ENCODE data around the gene RNASE4.

Gene RNASE4

GRCh38 chr14:20676072-20676471 lies 8.3 kb upstream of the RNASE4 start:
- no peak for DNase-seq

GRCh38 chr14:20679907-20680306 lies 4.5 kb upstream of the RNASE4 start:
- no peak for DNase-seq

- DNase-seq: no peak
Measured at GRCh38 chr14:20680363-20680762, 4.0 kb upstream of the RNASE4 start.

DNA sequence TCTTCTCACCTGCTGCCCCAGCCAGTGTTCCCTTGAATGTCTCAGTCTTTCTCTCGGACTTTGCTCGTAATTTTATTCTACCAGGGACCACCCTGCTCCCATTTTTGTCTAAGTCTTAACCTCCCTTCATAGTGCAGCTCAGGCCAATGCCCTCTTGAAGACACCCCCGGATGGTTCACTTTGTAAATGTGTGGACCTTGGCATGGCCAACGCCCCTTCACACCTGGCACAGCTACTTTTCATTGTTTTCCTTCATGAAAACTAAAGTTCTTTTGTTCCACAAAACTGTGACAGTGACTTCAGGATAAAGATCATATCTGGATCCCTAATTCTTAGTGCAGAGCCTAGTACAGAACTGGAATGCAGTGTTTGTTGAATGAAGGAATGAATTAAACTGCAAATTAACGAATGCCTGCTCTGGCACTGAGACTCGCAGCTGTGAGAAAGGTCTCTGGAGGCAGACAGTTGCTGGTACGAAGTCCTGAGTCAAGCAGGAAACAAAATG lies 3.5 kb upstream of the RNASE4 start:
- no peak for DNase-seq

GRCh38 chr14:20681348-20682126 lies 2.8 kb upstream of the RNASE4 start:
- DNase-seq: peak; percentile 92

GRCh38 chr14:20682127-20682434 lies 2.3 kb upstream of the RNASE4 start:
- DNase-seq: no peak

GRCh38 chr14:20682435-20683124 lies 1.8 kb upstream of the RNASE4 start:
- DNase-seq: peak; percentile 94

DNA sequence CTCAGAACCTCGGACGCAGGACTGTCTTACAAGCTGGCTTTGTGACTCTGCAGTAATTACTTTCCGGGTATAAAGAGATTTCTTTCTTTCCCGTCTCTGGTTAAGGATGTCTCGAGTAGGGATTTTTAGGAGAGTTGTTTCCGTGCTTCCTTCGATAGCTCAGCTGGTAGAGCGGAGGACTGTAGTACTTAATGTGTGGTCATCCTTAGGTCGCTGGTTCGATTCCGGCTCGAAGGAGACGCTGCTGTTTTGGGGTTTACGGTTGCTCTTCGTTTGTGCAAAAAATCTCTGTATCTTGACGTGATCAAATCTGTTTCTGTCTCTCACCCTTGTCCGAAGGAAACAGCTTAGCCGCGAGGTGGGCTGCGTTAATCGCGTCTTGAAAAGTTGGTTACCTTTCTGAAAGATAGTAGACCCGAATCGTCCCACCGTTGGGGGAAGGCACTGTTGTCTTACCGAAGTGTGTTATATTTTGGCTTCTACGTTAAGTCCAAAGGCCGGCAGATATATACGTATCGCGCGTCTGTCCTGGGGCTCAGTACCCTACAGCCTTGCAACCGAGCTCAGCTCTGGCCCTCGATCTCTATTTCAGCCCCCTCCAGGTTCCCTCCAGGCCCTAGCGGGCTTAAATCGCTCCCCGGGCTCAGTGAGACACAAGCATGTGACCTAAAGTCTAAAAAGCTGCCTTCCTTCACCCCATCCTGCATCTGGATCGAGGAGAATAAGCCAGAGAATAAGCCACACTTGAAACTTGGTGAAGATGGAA lies 1.1 kb upstream of the RNASE4 start:
- DNase-seq: peak; percentile 88

DNA sequence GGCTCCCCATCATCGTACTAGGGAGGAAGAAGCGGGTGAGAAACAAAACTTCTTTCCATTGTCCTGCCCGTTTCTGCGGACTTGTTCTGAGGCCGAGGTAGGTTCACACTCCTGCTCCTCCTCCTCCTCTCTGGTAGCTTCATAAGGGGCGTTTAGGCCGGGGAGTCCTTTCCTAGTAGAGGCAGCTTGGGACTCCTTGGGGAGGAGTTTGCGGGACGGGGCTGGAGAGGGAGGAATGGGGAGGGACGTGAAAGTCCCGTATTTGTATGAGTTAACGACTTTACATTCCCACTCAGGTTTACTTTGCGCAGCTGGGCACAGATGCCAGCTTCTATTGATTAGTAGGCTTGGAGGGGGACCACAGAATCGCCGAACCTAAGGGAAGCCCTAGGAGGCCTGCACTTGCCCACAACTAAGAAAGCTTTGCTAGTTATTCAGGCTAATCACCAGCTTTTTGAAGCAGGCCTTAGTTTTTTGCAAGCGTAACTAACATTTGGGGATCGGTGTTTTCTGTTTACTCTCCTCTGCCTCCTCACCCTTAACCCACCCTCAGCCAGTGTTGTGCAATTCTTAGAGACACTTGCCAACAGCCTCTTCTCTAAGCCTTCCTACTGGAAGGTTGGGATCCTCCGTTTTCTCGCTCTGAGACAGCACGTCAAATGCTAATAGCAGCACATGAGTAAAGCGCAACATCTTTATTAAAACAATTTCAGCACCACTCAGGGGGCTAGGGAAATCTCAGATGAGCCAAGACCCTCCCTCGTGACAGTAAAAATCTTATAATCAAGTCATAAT lies 499 bp downstream of the RNASE4 start:
- DNase-seq: no peak

GRCh38 chr14:20686386-20687143 lies 2.2 kb downstream of the RNASE4 start:
- DNase-seq: no peak

GRCh38 chr14:20687362-20688166 lies 3.2 kb downstream of the RNASE4 start:
- DNase-seq: no peak

DNA sequence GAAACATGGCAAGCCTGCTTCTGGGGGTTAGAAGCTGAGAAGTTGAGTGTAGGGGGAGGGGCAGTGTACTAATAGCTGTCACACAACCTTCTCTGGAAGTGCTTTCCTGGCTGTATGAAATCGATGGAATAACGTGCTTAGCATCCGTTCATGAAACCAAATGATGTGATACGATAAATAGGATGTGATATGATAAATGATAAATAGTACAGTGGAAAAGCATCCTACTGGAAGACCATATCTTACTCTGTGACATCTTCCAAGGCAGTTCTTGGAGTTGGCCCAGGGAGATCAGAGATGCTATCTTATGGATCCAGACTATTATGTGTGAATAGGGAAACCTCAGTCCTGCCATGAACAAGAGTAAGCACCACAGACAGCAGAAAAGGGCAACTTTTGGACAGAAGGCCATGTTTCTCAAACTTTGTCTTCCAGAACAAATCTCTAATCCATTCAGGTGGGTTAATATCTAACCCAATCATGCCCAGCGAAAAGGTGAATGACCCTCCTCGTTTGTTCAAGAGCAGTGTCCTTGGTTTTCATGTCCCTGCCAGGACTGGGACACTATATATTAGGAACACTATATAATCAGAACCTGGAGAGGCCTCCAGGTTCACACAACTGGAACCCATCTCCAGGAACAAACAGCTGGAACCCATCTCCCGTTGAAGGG lies 3.9 kb downstream of the RNASE4 start, which contains the start of gene ANG:
Gene ANG, plus strand, starts transcription at position 598 of the 673 bp plus-strand sequence. CDS start 4,801 bp downstream, outside the sequence.
- no peak for DNase-seq

GRCh38 chr14:20690848-20691640 lies 6.7 kb downstream of the RNASE4 start:
- DNase-seq: peak; percentile 50

DNA sequence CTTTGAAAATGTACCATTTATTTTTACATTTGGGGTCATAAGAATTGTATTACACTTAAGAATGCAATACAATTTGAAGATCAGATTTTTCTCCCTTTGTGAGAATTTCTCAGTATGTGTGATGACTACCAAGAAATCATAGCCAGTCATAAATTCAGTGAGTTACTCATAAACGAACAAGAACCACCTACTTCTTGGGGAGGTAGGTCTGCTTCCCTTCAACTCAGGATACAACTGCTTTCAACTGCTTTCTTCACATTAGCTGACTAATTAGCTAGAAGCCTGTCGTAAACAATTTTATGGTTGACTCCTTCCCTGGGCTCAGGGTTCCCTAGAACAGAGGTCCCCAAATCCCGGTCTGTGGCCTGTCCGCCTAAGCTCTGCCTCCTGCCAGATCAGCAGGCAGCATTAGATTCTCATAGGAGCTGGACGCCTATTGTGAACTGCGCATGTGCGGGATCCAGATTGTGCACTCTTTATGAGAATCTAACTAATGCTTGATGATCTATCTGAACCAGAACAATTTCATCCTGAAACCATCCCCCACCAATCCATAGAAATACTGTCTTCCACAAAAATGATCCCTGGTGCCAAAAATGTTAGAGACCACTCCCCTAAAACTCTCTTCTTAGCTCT lies 7.9 kb downstream of the RNASE4 start:
- no peak for DNase-seq

- DNase-seq: no peak
Measured at GRCh38 chr14:20696764-20697163, 12.4 kb downstream of the RNASE4 start.

DNA sequence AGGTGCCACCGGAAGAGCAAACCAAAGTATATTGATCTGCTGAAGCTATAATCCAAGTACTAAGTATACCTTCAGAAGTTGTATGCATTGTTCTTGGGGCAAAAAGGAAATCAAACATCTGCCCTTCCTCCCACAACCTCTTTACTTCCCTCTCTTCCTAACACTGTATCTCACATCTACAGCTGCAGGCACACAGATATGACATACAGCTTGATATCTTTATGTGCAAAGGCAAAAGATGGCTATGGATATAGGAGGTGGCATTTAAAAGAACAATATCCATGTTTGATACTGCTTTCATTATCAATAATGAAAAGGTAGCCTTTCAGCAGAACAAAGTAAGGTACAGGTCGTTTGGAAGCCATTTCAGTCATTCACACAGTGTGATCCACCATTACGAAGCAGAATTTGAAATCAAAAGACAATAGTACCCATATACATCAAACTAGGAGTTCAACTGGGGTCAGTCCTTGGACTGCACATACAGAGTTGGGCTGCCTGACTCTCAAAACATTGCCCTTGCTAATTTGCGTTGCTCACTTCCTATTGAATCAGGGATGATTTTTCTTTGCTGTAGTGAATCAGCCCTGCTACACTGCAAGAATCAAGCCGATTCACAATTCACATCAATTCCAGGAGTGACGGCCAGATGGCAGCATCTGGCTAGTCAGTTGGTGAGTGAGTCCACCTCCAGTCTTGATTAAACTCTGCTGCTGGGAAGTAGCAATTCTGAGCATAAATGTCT lies 13.1 kb downstream of the RNASE4 start:
- DNase-seq: peak; percentile 44

DNA sequence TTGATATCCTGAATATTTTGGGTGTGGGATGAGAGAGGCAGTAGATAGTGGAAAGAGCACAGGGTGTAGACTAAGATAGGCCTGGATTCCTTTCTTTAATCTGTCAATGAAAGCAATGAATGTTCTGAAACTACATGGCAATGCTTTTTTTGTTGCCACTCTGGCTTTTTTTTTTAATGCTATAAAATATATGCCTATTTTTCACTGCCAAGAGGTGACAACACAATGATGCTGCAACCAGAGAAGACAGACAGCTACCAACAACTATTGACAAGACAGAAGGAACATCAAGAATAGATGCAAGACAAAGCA lies 13.6 kb downstream of the RNASE4 start:
- no peak for DNase-seq

GRCh38 chr14:20698934-20699333 lies 14.6 kb downstream of the RNASE4 start:
- no peak for DNase-seq
